Measurements from ENCODE around the gene GPATCH2L. TPM values are rescaled to one million over a fixed set of nuclear protein-coding genes. Genes with fewer than 3 reads are reported as not detected.

Gene GPATCH2L
- polyA plus RNA-seq, 1 experiment = 29.5 TPM

- no peaks in the 10 kb centered on the region for H3K9me3 ChIP-seq (ENCODE audit: control insufficient read depth, insufficient read depth, low read length)
- TF ChIP-seq CTCF (IDR thresholded peaks at IDR 0.05; ENCODE audit: low read depth, low read length) = no peak
- H3K4me3 ChIP-seq (ENCODE audit: low read depth, low read length) = no peak overlapping the region
- no peak overlapping the region for H3K27ac ChIP-seq (ENCODE audit: low read depth, low read length)
- no peak for DNase-seq (ENCODE audit: low read depth, low spot score)
- CTCF ChIA-PET = interaction anchor here (0.6 to 1.5 kb wide), 2 partner anchors 9 to 162 kb away, joined by 3 to 12 read pairs; no protein-coding TSS in a partner anchor
- POLR2A ChIA-PET = no interaction called here
- no peaks in the 10 kb centered on the region for H3K27me3 ChIP-seq (ENCODE audit: control insufficient read depth, insufficient read depth, low read length)
Observed at GRCh38 chr14:76191297-76191696, 39.6 kb downstream of the GPATCH2L start.

- Histone ChIP-seq H3K27ac (ENCODE audit: low read depth, low read length) (no peak overlapping the region), H3K4me3 (ENCODE audit: low read depth, low read length) (no peak overlapping the region), H3K27me3 (ENCODE audit: control insufficient read depth, insufficient read depth, low read length) (no peaks in the 10 kb centered on the region), H3K9me3 (ENCODE audit: control insufficient read depth, insufficient read depth, low read length) (no peaks in the 10 kb centered on the region)
- no peak for TF ChIP-seq CTCF (IDR thresholded peaks at IDR 0.05; ENCODE audit: low read depth, low read length)
- ChIA-PET CTCF (interaction anchor here (0.5 to 1.2 kb wide), 4 partner anchors 12 to 484 kb away, joined by 3 to 5 read pairs (median 3); no protein-coding TSS in a partner anchor), POLR2A (interaction anchor here (1.2 kb wide), 1 partner anchor 41 kb away, joined by 4 read pairs; no protein-coding TSS in a partner anchor)
- DNase-seq (ENCODE audit: low read depth, low spot score) = no peak
Observed at GRCh38 chr14:76193696-76194095, 42.0 kb downstream of the GPATCH2L start.

DNA sequence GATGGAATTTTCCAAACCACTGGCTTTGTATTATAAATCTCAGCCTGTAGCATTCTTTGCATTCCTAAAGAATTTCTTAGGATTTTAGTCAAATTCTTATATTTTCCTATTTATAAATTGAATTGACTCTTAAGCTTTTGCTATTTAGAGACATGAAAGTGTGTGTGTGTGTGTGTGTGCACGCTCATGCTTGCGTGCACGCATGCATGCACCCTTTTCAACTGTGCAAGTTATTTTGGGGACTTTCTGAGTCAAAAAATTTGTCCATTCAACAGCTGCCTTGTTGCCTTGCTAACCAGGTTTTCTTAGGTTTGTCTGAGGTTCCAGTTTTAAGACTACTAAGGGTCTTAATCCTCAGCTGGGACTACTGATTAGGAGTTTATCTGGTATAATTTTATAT lies 42.6 kb downstream of the GPATCH2L start:
- DNase-seq (ENCODE audit: low read depth, low spot score) = no peak
- POLR2A ChIA-PET = no interaction called here

GRCh38 chr14:76195003-76195402 lies 43.3 kb downstream of the GPATCH2L start:
- POLR2A ChIA-PET = no interaction called here
- DNase-seq (ENCODE audit: low read depth, low spot score) = no peak
- TF ChIP-seq CTCF (IDR thresholded peaks at IDR 0.05; ENCODE audit: low read depth, low read length) = no peak
- Histone ChIP-seq H3K9me3 (ENCODE audit: control insufficient read depth, insufficient read depth, low read length) (no peaks in the 10 kb centered on the region), H3K4me3 (ENCODE audit: low read depth, low read length) (no peak overlapping the region), H3K27ac (ENCODE audit: low read depth, low read length) (no peak overlapping the region), H3K27me3 (ENCODE audit: control insufficient read depth, insufficient read depth, low read length) (no peaks in the 10 kb centered on the region)
- CTCF ChIA-PET = no interaction called here

More for the DNA sequence above, 42.6 kb downstream of the GPATCH2L start:
- Histone ChIP-seq H3K27ac (ENCODE audit: low read depth, low read length) (no peak overlapping the region), H3K4me3 (ENCODE audit: low read depth, low read length) (no peak overlapping the region), H3K27me3 (ENCODE audit: control insufficient read depth, insufficient read depth, low read length) (no peaks in the 10 kb centered on the region), H3K9me3 (ENCODE audit: control insufficient read depth, insufficient read depth, low read length) (no peaks in the 10 kb centered on the region)
- no peak for TF ChIP-seq CTCF (IDR thresholded peaks at IDR 0.05; ENCODE audit: low read depth, low read length)
- CTCF ChIA-PET = no interaction called here

DNA sequence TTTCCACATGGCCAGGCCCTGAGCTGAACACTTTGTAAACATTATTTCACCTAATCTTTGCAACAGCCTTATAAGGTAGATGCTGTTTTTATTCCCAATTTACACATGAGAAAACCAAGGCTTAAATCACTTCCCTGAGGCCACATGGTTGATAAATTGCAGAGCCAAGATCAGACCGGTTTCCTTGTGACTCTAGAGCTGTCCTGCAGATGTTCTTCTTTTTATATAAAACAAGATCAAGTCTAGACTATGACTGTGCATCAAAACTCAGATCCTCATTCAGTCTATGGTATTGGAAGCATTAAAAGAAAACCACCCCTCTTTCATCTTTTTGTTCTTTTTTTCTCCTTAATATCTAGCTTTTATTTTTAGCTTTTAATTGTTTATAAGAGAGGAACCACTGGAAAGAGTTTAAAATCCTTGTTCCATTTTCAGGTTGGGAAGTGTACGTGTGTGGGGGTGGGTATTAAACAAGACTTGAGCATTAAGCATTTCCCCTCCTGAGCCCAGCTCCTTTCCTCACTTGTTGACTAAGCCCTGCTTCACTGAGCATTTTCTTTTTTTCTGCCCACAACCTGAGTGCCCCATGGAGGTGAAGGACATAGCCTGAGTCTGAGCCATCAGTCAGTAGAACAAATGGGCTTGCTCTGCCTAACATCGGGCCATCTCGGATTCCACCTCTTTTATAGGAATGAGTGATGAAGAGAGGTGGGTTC lies 45.4 kb downstream of the GPATCH2L start:
- no peaks in the 10 kb centered on the region for H3K27me3 ChIP-seq (ENCODE audit: control insufficient read depth, insufficient read depth, low read length)
- ChIA-PET POLR2A (no interaction called here), CTCF (interaction anchor here (1.1 kb wide), 1 partner anchor 146 kb away, joined by 3 read pairs; no protein-coding TSS in a partner anchor)
- TF ChIP-seq CTCF (IDR thresholded peaks at IDR 0.05; ENCODE audit: low read depth, low read length) = no peak
- H3K4me3 ChIP-seq (ENCODE audit: low read depth, low read length) = no peak overlapping the region
- H3K9me3 ChIP-seq (ENCODE audit: control insufficient read depth, insufficient read depth, low read length) = no peaks in the 10 kb centered on the region
- H3K27ac ChIP-seq (ENCODE audit: low read depth, low read length) = no peak overlapping the region
- no peak for DNase-seq (ENCODE audit: low read depth, low spot score)
